GM15510 (cell line): ENCODE measurements around the gene PRDM8.

ENCODE experiments used
- POLR2A ChIP-seq: IDR thresholded peaks from 3 replicates; pipeline ENCODE4 v1.6.1; 2011; ENCODE audit warnings: borderline replicate concordance; ENCODE audit not compliant: insufficient read length; ENCODE audit errors: extremely low read depth

The PRDM8 gene

DNA sequence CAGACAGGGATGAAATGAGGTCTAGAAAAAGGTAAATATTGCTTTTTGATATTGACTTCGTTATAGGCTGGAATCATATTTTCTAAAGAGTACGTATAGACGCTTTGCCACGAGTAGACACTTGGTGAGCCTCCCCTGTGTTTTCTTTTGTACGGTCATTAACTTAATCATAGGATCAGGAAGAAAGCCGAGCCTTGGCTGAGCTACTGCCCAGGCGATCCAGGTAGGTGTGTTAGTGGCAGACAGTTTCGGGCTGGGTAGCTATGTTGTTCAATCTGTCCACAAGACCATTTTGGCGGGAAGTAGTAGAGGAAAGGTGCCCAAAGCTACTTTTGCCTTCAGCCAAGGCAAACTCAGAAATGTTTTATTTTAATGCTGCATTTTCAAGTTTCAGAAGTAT, 8.8 kb downstream of the PRDM8 start:
- no peak for TF ChIP-seq POLR2A

DNA sequence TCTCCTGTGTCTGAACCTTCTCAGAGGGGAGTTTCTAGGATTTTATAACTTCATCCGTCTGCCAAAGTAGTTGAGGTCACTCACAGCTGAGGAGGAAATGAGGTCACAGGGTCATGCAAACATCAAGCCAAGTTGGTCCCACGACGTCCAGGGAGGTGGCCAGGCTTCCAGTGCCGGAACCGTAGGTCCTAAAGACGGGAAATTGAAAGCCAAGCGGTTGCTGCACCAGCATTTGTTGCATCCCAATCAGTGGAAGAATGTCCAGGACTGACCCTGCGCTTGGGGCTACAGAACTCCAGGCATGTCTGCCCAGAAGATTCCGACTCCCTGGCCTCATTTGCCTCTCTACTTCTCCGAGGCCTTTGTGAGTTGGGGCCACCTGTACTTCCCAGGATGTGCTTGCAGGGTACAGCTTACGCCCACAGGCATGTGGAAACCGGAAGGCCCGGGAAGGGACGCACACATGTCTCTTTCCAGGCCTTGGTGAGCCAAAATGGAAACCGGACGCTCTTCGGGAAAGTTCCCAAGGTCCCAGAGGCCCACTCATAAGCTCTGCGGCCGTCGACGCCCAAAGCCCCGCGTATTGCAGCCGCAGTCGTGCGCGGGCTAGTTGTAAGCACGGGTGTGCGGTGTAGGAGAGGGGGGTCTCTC, 9.3 kb downstream of the PRDM8 start:
- TF ChIP-seq POLR2A, result no peak

DNA sequence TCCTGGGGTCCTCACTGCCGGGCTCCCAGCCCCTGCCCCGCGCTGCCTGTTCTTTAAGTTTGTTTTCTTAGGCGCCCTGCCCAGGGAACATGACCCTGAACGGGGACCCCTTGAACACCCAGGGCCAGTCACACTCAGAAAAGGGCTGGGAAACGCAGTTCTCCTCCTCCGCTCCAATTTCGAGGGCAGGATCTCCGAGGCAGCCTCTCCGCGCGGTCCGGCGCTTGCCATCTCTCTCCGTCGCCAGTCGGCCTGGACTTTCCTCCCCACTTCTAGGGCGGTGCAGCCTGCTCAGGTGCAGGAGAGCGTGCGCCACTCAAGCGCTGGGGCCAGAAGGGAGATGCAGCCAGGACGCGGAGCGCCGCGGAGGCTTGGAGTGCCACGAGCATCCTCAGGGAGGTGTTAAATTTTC, 9.9 kb downstream of the PRDM8 start:
- TF ChIP-seq POLR2A, result no peak

DNA sequence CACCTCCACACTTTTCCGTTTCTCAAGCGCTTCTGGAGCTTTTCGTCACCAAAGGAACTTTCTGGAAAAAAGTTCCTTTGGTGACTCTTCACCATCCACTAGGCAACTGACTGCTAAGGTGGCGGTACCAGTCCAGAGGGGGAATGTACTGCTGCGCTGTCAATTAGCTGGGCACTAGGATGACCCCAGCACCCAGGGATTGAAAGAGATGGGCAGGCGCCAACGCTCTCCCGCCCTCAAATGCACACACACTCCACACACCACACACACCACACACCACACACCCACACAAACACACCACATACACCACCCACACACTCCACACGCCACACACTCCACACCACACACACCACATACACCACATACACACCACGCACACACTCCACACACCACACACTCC, 10.4 kb downstream of the PRDM8 start:
- no peak for TF ChIP-seq POLR2A

DNA sequence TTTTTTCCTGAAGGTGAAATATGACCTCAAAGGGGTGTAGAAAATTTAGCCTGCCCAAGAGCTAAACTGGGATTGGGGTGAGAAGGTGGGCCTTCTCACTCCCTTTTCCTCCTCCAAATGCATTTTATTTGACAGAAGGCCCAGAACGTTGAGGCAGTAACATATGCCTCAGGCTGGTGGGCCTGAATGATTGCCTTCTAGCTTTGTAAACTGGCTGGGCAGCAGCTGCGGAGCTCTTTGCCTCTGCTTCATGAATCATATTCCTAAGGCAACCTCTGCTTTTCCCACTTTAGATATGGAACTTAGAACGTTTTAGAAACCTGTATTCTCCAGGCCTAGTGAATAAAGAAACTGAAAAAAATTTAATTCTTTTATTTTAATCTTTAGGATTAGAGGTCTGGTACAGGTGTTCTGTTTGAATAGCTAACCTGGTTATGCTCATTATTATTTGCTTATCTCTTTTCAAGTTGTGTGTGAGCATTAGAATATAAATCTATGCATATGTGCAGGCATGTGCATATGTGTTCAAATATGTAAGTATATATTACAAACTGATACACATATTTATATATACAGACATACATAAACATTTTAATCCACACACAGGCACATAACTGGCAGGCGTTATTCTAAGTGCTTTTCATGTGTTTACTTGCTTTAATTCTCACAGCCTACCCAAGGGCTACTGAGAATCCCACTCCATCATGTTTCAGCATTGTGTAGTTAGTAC, 11.5 kb downstream of the PRDM8 start:
- TF ChIP-seq POLR2A, result no peak

DNA sequence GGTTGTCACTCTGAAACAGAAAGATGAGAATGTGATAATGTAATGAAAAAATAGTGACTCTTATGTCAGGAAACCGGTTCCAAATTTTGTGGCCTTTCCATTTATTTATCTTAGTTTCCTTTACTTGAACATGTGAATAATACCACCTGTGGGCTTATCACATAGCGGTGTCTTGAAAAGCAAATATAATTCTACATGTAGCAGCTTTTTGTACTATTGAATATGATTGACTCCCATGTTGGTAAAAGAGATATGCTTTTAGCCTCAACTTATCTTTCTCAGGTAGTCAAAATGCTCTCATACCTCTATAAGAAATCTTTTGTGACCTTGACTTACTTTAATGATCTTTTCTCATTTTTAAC, 12.0 kb downstream of the PRDM8 start:
- no peak for TF ChIP-seq POLR2A

DNA sequence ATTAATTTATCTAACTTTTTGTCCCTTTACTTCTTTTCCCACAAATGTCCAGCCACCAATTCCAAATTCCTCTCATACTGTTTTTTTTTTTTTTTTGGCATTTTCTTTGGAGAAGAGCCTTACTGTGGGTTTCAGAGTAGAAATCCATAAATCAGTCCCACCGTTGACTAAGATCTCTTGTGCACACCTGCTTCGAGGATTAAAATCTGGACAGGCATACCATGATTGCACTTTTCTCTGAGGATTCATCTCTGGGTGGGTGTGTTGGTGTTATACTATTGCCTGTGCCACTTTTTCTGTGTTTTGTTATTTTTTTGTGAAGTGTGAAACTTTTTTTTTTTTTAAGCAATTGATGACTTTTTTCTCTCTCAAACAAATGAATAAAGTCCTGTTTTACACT, 13.2 kb downstream of the PRDM8 start:
- TF ChIP-seq POLR2A, result no peak

DNA sequence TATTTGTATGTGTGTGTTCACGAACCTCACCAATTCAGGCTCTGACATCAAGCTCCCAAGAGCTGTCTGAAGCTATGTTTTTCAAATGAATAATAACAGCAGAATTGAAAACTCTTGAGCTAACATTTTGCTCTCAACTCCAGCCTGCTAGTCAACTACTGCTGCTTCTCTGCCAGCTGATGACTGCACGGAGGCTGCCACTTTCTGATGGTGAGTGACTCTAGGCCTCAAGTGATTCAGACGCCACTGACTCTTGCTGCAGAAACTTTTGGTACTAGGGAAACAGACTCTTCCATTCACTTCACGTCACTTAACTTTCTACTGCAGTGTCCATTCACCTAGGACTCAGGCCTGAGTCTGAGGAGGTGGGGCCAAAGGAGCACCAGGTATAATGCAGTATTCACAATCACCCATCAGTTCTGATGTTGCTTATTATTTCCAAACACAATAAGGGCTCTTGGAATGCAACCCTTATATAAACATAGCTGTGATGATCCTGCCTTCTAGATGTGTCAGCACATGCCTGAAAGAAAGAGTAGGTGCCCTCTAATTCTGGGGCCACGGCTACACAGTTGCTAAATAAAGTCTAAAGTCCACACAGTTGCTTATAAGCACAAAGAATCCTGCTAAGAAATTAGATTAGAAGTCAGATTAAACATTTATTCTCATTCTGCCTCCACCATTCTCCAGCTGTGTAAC, 16.0 kb downstream of the PRDM8 start:
- TF ChIP-seq POLR2A, result no peak

DNA sequence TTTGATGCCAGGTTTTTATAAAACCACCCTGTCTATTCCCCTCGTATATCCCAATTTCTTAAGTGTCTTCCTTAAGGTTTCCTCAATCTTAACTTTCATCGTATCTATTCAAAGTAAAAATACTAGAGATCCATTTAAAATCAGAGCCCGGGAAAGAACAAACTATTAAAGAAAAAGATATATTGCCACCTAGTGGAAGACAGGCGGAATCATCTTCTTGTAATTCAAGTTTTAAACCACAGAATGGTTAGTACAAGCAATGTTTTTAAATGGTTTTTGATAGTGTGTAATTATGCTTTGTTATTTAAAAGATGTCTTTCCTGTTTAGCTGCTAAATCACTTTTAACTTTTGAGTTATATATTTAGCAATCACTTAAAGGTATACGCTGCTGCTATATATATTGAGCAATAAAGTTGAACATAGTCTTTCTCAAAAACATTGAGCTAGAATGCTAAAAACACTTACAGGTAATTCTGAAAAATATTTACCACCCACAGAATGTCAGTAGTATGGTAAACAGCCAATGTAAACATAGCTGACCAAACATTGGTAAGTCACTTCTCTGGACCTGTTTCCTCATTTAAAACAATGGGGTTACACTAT, 18.2 kb downstream of the PRDM8 start:
- no peak for TF ChIP-seq POLR2A

DNA sequence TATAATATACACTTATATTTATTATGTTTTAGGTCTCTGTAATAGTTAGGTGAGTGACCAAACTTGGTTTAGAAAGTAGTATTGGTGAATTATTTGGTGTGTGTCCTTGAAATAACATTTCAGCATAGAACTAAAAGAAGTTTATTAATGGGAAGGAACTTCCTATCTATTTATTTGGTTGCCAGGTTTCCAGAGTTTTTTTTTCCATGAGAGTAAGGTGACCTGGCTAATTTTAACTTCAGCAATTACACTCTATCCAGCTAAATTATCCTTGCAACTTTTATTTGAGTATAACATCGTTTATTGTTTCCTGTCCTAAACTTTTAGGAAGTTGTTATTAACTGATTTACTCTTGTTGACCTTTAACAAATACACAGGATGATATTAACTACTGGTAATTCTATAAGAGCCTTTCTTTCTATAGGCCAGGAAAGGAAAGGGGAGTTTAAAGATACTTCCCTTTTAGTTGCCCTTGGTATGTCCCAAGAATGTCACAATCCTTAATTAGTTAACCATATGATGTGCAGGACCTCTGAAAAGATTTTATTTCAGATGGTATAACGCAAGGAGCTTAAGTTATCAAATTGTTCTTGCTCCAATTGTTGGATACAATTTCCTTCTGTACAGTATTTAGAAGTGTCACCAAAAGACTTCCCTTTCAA, 18.9 kb downstream of the PRDM8 start:
- no peak for TF ChIP-seq POLR2A

DNA sequence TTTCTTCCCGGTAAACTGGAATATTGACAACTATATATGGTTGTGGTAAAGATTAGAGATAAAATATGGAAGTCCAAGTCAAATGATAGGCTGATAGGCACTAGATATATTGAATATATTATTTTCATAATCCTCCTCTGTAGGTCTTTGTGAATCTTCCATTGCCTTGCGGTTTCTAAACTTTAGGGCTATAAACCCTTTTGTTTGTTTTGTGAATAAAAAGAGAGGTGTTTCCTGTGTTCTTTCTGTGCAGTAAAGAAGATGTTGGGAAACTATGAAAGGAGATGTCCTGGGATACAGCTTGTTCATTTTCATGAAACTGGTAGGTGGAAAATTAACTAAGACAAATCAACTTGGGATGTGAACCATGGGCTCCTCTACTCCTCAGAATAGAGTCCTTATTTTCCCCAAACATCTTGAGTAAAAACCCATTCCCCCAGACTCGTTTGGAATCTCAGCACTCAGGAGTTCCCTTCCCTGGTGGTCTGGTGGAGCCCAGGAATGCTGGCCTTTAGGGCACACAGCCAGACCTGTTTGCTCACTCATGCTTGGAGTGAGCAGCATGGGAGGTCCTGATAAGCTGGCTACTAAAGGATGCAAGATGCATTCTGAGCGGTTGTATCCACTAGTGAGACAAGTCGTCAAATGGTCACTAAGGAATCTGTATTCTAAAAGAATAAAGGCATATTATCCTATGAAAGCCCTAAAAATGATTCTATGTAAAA, 22.2 kb downstream of the PRDM8 start:
- TF ChIP-seq POLR2A, result no peak

DNA sequence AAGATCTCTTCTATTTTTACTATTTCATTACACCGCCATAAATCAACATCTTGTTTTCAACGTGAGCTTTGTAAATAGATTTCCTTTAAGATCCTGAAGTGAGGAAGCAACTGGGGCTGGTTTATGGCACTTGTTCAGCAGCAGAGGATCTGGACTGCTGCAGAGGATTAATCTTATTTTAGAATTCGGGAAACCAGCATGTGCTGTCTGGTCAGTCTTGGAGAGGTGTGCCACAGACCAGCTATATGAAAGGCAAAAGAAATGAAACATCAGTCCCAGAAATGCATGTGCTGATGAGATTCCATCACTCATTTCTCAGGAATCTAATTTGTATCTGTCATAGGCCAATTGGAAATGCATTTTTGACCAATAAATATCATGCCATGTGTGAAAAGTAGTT, 23.4 kb downstream of the PRDM8 start:
- no peak for TF ChIP-seq POLR2A

DNA sequence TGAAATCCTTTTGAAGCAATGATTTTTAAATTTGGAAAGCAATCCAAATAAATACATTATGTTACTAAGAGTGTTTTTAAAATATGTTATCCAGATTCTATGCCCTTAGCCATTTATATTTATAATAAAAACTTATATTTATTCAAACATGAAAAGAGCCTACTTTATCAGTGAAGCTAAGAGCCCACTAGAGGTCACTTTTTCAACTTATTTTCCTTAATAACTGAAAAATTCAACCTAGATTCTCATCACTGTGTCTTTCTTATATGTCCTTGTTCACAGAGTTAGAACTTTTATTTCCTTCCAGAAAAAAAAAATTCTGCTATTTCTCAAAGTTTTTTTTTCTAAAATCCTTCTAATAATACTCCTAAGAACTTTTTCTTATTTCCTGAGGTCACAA, 23.9 kb downstream of the PRDM8 start:
- no peak for TF ChIP-seq POLR2A

DNA sequence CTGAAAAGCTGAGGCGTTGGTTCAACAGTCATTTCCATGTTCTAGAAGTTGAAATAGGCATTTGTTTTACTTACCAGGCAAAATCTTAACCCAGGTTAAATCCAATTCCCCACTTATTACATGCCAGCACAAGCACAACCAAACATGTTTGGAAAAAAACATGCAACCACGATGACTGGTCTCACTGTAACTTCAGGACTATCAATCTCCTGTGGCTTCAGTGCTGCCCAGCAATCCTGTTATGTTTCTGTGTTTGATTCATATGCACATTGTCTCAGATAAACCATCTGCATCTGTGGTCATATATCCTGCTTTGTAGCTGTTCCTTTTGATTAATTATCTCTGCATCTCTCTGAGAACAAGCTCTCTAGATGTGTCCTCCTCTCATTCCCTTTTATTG, 28.3 kb downstream of the PRDM8 start:
- no peak for TF ChIP-seq POLR2A
